ENCODE data around the gene DHX38. TPM values are rescaled to one million over a fixed set of nuclear protein-coding genes. Genes with fewer than 3 reads are reported as not detected.

DHX38 gene
- total and polyA plus RNA-seq, 2 donors = 38.2 to 58.3 TPM

- peaks cover 8 to 9% of the 10 kb centered on the region in 2 donors for H3K4me1 ChIP-seq (ENCODE audit: control insufficient read depth in 2 of 2, insufficient read depth in 2 of 2, low read length in 2 of 2)
- DNase-seq (ENCODE audit: low read depth in 6 of 9, low spot score in 9 of 9) = peak; percentile 24 to 73 (median 47)
- no peak overlapping the region for H3K4me3 ChIP-seq (ENCODE audit: low read length in 2 of 2)
- 82% methylated on average over 12 of the region's 12 CpGs for WGBS
- no peaks in the 10 kb centered on the region for H3K27me3 ChIP-seq (ENCODE audit: control insufficient read depth in 2 of 2, insufficient read depth in 1 of 2, low read length in 1 of 2)
- H3K27ac ChIP-seq (ENCODE audit: low read depth in 1 of 2, low read length in 1 of 2) = no peak overlapping the region
- no peaks in the 10 kb centered on the region for H3K9me3 ChIP-seq (ENCODE audit: control insufficient read depth in 2 of 2, insufficient read depth in 1 of 2, low read length in 1 of 2)
- H3K36me3 ChIP-seq (ENCODE audit: control insufficient read depth in 2 of 2, insufficient read depth in 2 of 2, low read length in 1 of 2) = peaks cover 76 to 81% of the 10 kb centered on the region in 2 donors
Measured at GRCh38 chr16:72099377-72099818, 5.8 kb downstream of the DHX38 start.

DNA sequence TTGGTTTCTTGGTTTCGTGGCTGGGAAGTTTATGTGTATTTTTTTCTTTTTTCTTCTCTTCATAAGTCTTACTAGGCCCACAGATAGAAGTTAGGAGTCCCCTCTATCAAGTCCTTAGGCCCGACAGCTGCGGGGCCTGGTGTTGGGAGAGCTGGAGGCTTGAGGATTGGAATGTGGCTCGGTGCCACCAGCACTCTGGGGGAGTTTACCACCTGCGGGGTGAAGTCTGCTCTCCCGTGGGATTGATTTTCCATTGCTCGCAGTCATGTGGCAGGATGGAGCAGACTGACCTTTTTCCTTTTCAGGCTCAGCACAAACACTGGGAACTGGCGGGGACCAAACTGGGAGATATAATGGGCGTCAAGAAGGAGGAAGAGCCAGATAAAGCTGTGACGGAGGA lies 7.5 kb downstream of the DHX38 start:
- no peak overlapping the region for H3K27ac ChIP-seq (ENCODE audit: low read depth in 1 of 2, low read length in 1 of 2)
- H3K9me3 ChIP-seq (ENCODE audit: control insufficient read depth in 2 of 2, insufficient read depth in 1 of 2, low read length in 1 of 2) = no peaks in the 10 kb centered on the region
- 98% methylated on average over 10 of the region's 10 CpGs for WGBS
- peaks cover 91 to 96% of the 10 kb centered on the region in 2 donors for H3K36me3 ChIP-seq (ENCODE audit: control insufficient read depth in 2 of 2, insufficient read depth in 2 of 2, low read length in 1 of 2)
- H3K4me1 ChIP-seq (ENCODE audit: control insufficient read depth in 2 of 2, insufficient read depth in 2 of 2, low read length in 2 of 2) = no peaks in the 10 kb centered on the region
- DNase-seq (ENCODE audit: low read depth in 6 of 9, low spot score in 9 of 9) = no peak
- H3K27me3 ChIP-seq (ENCODE audit: control insufficient read depth in 2 of 2, insufficient read depth in 1 of 2, low read length in 1 of 2) = no peaks in the 10 kb centered on the region
- H3K4me3 ChIP-seq (ENCODE audit: low read length in 2 of 2) = no peak overlapping the region

GRCh38 chr16:72104905-72105304 lies 11.3 kb downstream of the DHX38 start:
- H3K36me3 ChIP-seq (ENCODE audit: control insufficient read depth in 2 of 2, insufficient read depth in 2 of 2, low read length in 1 of 2) = peaks cover 94 to 97% of the 10 kb centered on the region in 2 donors
- no peaks in the 10 kb centered on the region for H3K4me1 ChIP-seq (ENCODE audit: control insufficient read depth in 2 of 2, insufficient read depth in 2 of 2, low read length in 2 of 2)
- H3K27me3 ChIP-seq (ENCODE audit: control insufficient read depth in 2 of 2, insufficient read depth in 1 of 2, low read length in 1 of 2) = no peaks in the 10 kb centered on the region
- no peak overlapping the region for H3K4me3 ChIP-seq (ENCODE audit: low read length in 2 of 2)
- no peaks in the 10 kb centered on the region for H3K9me3 ChIP-seq (ENCODE audit: control insufficient read depth in 2 of 2, insufficient read depth in 1 of 2, low read length in 1 of 2)
- WGBS = over 99% methylated on average over 9 of the region's 9 CpGs
- DNase-seq (ENCODE audit: low read depth in 6 of 9, low spot score in 9 of 9) = no peak
- H3K27ac ChIP-seq (ENCODE audit: low read depth in 1 of 2, low read length in 1 of 2) = no peak overlapping the region

DNA sequence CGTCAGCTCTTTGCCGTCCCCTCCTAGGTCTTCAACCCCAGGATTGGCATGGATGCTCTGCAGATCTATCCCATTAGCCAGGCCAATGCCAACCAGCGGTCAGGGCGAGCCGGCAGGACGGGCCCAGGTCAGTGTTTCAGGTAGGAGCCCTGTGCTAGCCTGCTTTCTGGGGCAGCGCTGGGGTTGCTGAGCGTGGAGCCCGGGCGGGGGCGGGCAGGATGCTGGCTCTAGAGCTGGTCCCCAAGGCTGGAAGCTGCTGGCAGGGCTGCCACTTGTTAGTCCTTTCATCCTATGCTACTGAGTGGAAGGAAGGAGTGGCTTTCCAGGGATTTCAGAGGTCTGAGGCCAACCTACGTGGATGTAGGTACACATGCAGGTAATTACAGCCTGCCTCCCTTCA lies 12.3 kb downstream of the DHX38 start:
- Histone ChIP-seq H3K27me3 (ENCODE audit: control insufficient read depth in 2 of 2, insufficient read depth in 1 of 2, low read length in 1 of 2) (no peaks in the 10 kb centered on the region), H3K4me3 (ENCODE audit: low read length in 2 of 2) (no peak overlapping the region), H3K36me3 (ENCODE audit: control insufficient read depth in 2 of 2, insufficient read depth in 2 of 2, low read length in 1 of 2) (peaks cover 95 to 97% of the 10 kb centered on the region in 2 donors), H3K9me3 (ENCODE audit: control insufficient read depth in 2 of 2, insufficient read depth in 1 of 2, low read length in 1 of 2) (no peaks in the 10 kb centered on the region), H3K4me1 (ENCODE audit: control insufficient read depth in 2 of 2, insufficient read depth in 2 of 2, low read length in 2 of 2) (no peaks in the 10 kb centered on the region), H3K27ac (ENCODE audit: low read depth in 1 of 2, low read length in 1 of 2) (no peak overlapping the region)
- DNase-seq (ENCODE audit: low read depth in 6 of 9, low spot score in 9 of 9) = no peak
- 99% methylated on average over 12 of the region's 12 CpGs for WGBS

DNA sequence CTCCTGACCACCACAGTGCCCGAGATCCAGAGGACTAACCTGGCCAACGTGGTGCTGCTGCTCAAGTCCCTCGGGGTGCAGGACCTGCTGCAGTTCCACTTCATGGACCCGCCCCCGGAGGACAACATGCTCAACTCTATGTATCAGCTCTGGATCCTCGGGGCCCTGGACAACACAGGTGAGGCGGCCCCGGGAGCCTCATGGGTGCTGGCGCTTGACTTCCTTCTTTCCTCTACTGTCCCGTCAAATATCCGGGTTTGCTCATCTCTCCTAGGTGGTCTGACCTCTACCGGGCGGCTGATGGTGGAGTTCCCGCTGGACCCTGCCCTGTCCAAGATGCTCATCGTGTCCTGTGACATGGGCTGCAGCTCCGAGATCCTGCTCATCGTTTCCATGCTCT lies 13.7 kb downstream of the DHX38 start:
- whole genome bisulfite sequencing = 97% methylated on average over 17 of the region's 17 CpGs

DNA sequence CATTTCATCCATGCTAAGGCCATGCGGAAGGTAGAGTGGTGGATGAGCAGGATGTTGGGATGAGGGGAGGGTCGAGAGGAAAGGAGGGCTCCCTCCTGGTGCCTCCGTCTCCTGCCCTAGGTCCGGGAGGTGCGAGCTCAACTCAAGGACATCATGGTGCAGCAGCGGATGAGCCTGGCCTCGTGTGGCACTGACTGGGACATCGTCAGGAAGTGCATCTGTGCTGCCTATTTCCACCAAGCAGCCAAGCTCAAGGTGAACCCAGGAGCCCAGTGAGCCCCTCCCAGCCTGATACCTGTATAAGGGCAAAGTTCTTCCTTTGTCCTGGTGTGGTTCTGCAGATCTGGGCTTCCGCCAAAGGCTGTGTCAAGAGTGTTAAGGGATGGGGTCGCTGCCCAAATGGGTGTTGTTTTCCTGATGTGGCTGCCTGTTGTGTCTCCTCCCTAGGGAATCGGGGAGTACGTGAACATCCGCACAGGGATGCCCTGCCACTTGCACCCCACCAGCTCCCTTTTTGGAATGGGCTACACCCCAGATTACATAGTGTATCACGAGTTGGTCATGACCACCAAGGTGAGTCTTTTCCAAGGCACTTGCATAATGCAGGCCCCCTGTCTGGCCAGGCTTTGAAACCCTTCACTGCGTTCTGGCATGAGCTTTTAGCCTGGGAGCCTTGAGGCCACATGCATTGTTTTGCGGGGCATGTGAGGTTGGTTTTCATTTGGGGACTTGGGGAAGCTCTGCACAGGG lies 14.9 kb downstream of the DHX38 start:
- H3K4me3 ChIP-seq (ENCODE audit: low read length in 2 of 2) = no peak overlapping the region
- H3K27me3 ChIP-seq (ENCODE audit: control insufficient read depth in 2 of 2, insufficient read depth in 1 of 2, low read length in 1 of 2) = no peaks in the 10 kb centered on the region
- no peak for DNase-seq (ENCODE audit: low read depth in 6 of 9, low spot score in 9 of 9)
- no peaks in the 10 kb centered on the region for H3K9me3 ChIP-seq (ENCODE audit: control insufficient read depth in 2 of 2, insufficient read depth in 1 of 2, low read length in 1 of 2)
- H3K36me3 ChIP-seq (ENCODE audit: control insufficient read depth in 2 of 2, insufficient read depth in 2 of 2, low read length in 1 of 2) = peaks cover 92 to 97% of the 10 kb centered on the region in 2 donors
- H3K27ac ChIP-seq (ENCODE audit: low read depth in 1 of 2, low read length in 1 of 2) = no peak overlapping the region
- 91% methylated on average over 16 of the region's 16 CpGs for WGBS
- H3K4me1 ChIP-seq (ENCODE audit: control insufficient read depth in 2 of 2, insufficient read depth in 2 of 2, low read length in 2 of 2) = no peaks in the 10 kb centered on the region

More for the DNA sequence above, 13.7 kb downstream of the DHX38 start:
- H3K27ac ChIP-seq (ENCODE audit: low read depth in 1 of 2, low read length in 1 of 2) = no peak overlapping the region
- H3K9me3 ChIP-seq (ENCODE audit: control insufficient read depth in 2 of 2, insufficient read depth in 1 of 2, low read length in 1 of 2) = no peaks in the 10 kb centered on the region
- no peak overlapping the region for H3K4me3 ChIP-seq (ENCODE audit: low read length in 2 of 2)
- H3K36me3 ChIP-seq (ENCODE audit: control insufficient read depth in 2 of 2, insufficient read depth in 2 of 2, low read length in 1 of 2) = peaks cover 95 to 97% of the 10 kb centered on the region in 2 donors
- no peaks in the 10 kb centered on the region for H3K4me1 ChIP-seq (ENCODE audit: control insufficient read depth in 2 of 2, insufficient read depth in 2 of 2, low read length in 2 of 2)
- no peak for DNase-seq (ENCODE audit: low read depth in 6 of 9, low spot score in 9 of 9)
- H3K27me3 ChIP-seq (ENCODE audit: control insufficient read depth in 2 of 2, insufficient read depth in 1 of 2, low read length in 1 of 2) = no peaks in the 10 kb centered on the region

GRCh38 chr16:72109300-72109699 lies 15.7 kb downstream of the DHX38 start:
- Histone ChIP-seq H3K36me3 (ENCODE audit: control insufficient read depth in 2 of 2, insufficient read depth in 2 of 2, low read length in 1 of 2) (peaks cover 84 to 91% of the 10 kb centered on the region in 2 donors), H3K27me3 (ENCODE audit: control insufficient read depth in 2 of 2, insufficient read depth in 1 of 2, low read length in 1 of 2) (no peaks in the 10 kb centered on the region), H3K4me3 (ENCODE audit: low read length in 2 of 2) (no peak overlapping the region), H3K9me3 (ENCODE audit: control insufficient read depth in 2 of 2, insufficient read depth in 1 of 2, low read length in 1 of 2) (no peaks in the 10 kb centered on the region), H3K27ac (ENCODE audit: low read depth in 1 of 2, low read length in 1 of 2) (no peak overlapping the region), H3K4me1 (ENCODE audit: control insufficient read depth in 2 of 2, insufficient read depth in 2 of 2, low read length in 2 of 2) (no peaks in the 10 kb centered on the region)
- no peak for DNase-seq (ENCODE audit: low read depth in 6 of 9, low spot score in 9 of 9)
- 98% methylated on average over 12 of the region's 12 CpGs for WGBS

GRCh38 chr16:72109966-72110530 lies 16.4 kb downstream of the DHX38 start:
- Histone ChIP-seq H3K9me3 (ENCODE audit: control insufficient read depth in 2 of 2, insufficient read depth in 1 of 2, low read length in 1 of 2) (no peaks in the 10 kb centered on the region), H3K4me1 (ENCODE audit: control insufficient read depth in 2 of 2, insufficient read depth in 2 of 2, low read length in 2 of 2) (no peaks in the 10 kb centered on the region), H3K4me3 (ENCODE audit: low read length in 2 of 2) (no peak overlapping the region), H3K36me3 (ENCODE audit: control insufficient read depth in 2 of 2, insufficient read depth in 2 of 2, low read length in 1 of 2) (peaks cover 76 to 83% of the 10 kb centered on the region in 2 donors), H3K27ac (ENCODE audit: low read depth in 1 of 2, low read length in 1 of 2) (no peak overlapping the region), H3K27me3 (ENCODE audit: control insufficient read depth in 2 of 2, insufficient read depth in 1 of 2, low read length in 1 of 2) (no peaks in the 10 kb centered on the region)
- DNase-seq (ENCODE audit: low read depth in 6 of 9, low spot score in 9 of 9) = no peak
- 97% methylated on average over 12 of the region's 12 CpGs for WGBS

Data from thymus (tissue), 11 donors.